HepG2 (cell line): ENCODE measurements around the gene GPRC5B. TPM values are rescaled to one million over a fixed set of nuclear protein-coding genes. Genes with fewer than 3 reads are reported as not detected.

Source experiments
- ATAC-seq: fragments of 200-7000 bp; cut with Tn5 transposase; 3 replicates; pipeline ENCODE4 v1.9.1; 2020; ENCODE audit warnings: mild to moderate bottlenecking, moderate library complexity
- BruUV-seq: library from RNA; stranded (reverse); fragments of 400-500 nt; replicated peaks from 2 replicates; lab custom pipeline; 2021; lab: Mats Ljungman, UMichigan
- CTCF ChIA-PET: fragments of 300-600 bp; formaldehyde crosslinking; extraction: SDS; loops from one replicate; lab custom pipeline; 2021; ENCODE audit warnings: low total read pairs, inconsistent platforms, low intra/inter-chr PET ratio; lab: Yijun Ruan, JAX
- POLR2A ChIA-PET: fragments of 350-600 bp; sonication (Branson Sonifier 250); formaldehyde crosslinking; loops from one replicate; lab custom pipeline; 2020; ENCODE audit warnings: antibody characterized with exemption, inconsistent platforms; lab: Yijun Ruan, JAX
- DNase-seq: peaks from one replicate; pipeline ENCODE4 v3.0.0-alpha.2; 2015; ENCODE audit warnings: low spot score
- FAIRE-seq: peaks from 3 replicates; lab custom pipeline; 2011; peaks lifted over from hg19 to GRCh38; lab: Jason Lieb, UNC
- H2AFZ ChIP-seq: one replicate; pipeline ENCODE4 v1.6.1; 2011; ENCODE audit warnings: low read length, inconsistent platforms
- H3K27ac ChIP-seq: fragments of 300-600 bp; 3 replicates; pipeline ENCODE4 v1.8.0; 2011; ENCODE audit warnings: mixed run types, mild to moderate bottlenecking, mixed read lengths, low read length, inconsistent platforms; ENCODE audit not compliant: insufficient read depth; ENCODE audit errors: extremely low read length
- H3K27me3 ChIP-seq, 2 experiments: fragments of 200-600 bp in 1 of 2; 2 replicates in 1 of 2; 3 replicates in 1 of 2; pipeline versions ENCODE4 v1.6.0 to v1.8.0; 2011; ENCODE audit warnings: low read length in 2 of 2, mild to moderate bottlenecking in 2 of 2, moderate library complexity in 2 of 2, inconsistent platforms in 1 of 2; ENCODE audit not compliant: insufficient read depth in 2 of 2, control insufficient read depth in 1 of 2
- H3K36me3 ChIP-seq, 2 experiments: fragments of 200-600 bp in 1 of 2; replicated peaks in 1 of 2; 2 replicates in 1 of 2; 3 replicates in 1 of 2; pipeline versions ENCODE4 v1.5.1 to v1.8.0; 2011; ENCODE audit warnings: low read length in 2 of 2, inconsistent platforms in 1 of 2; ENCODE audit not compliant: insufficient read depth in 2 of 2, control insufficient read depth in 1 of 2
- H3K4me1 ChIP-seq: 2 replicates; pipeline ENCODE4 v1.5.1; 2012; ENCODE audit warnings: low read length, inconsistent platforms; ENCODE audit not compliant: insufficient read depth
- H3K4me2 ChIP-seq: 2 replicates; pipeline ENCODE4 v1.6.0; 2011; ENCODE audit warnings: low read depth, low read length, inconsistent platforms
- H3K4me3 ChIP-seq, 3 experiments: fragments of 200-600 bp in 1 of 3; sonication (generic), shearing (Covaris generic) in 1 of 3; replicated peaks in 1 of 3; 2 replicates each; pipeline ENCODE4 v1.5.1; 2011 to 2016; ENCODE audit warnings: low read length in 3 of 3, inconsistent platforms in 2 of 3, low read depth in 2 of 3, mild to moderate bottlenecking in 2 of 3, control low read depth in 1 of 3, mixed read lengths in 1 of 3; ENCODE audit not compliant: insufficient read depth in 1 of 3
- H3K79me2 ChIP-seq: one replicate; pipeline ENCODE4 v1.6.1; 2011; ENCODE audit warnings: low read length, inconsistent platforms; ENCODE audit not compliant: insufficient read depth
- H3K9ac ChIP-seq: 2 replicates; pipeline ENCODE4 v1.6.0; 2011; ENCODE audit warnings: mild to moderate bottlenecking, low read depth, low read length, inconsistent platforms; ENCODE audit not compliant: insufficient read depth
- H3K9me3 ChIP-seq: 2 replicates; pipeline ENCODE4 v1.5.1; 2012; ENCODE audit warnings: mild to moderate bottlenecking, low read length
- H4K20me1 ChIP-seq: 2 replicates; pipeline ENCODE4 v1.6.0; 2011; ENCODE audit warnings: inconsistent platforms, mild to moderate bottlenecking, low read length, moderate library complexity; ENCODE audit not compliant: insufficient read depth
- ARID4A ChIP-seq: sonication (generic); formaldehyde crosslinking; IDR thresholded peaks from 2 replicates; pipeline ENCODE4 v1.5.0; 2020; ENCODE audit warnings: mild to moderate bottlenecking, missing genetic modification reagents, borderline replicate concordance
- HES4 ChIP-seq: sonication (generic); formaldehyde crosslinking; IDR thresholded peaks from 2 replicates; pipeline ENCODE4 v1.9.0; 2021; ENCODE audit warnings: mild to moderate bottlenecking, missing genetic modification reagents, borderline replicate concordance
- HIC2 ChIP-seq: sonication (generic); formaldehyde crosslinking; IDR thresholded peaks from 2 replicates; pipeline ENCODE4 v1.9.0; 2022; ENCODE audit warnings: low read depth, missing genetic modification reagents
- RBM39 ChIP-seq: fragments of 200-400 bp; formaldehyde crosslinking; IDR thresholded peaks from one replicate; pipeline ENCODE4 v1.6.1; 2018; ENCODE audit warnings: antibody characterized with exemption, mild to moderate bottlenecking, low read depth, low read length; ENCODE audit not compliant: poor library complexity, severe bottlenecking
- SNAPC4 ChIP-seq: sonication (generic); formaldehyde crosslinking; IDR thresholded peaks from 2 replicates; pipeline ENCODE4 v1.4.0; 2020; ENCODE audit warnings: mild to moderate bottlenecking, missing genetic modification reagents
- ZNF496 ChIP-seq: sonication (generic); formaldehyde crosslinking; IDR thresholded peaks from 2 replicates; pipeline ENCODE4 v1.8.1; 2023; ENCODE audit warnings: mild to moderate bottlenecking, moderate library complexity, missing genetic modification reagents; ENCODE audit not compliant: insufficient replicate concordance
- WGBS: methylation state at CpG from one replicate; pipeline ENCODE4 v1.1.6; 2017; ENCODE audit warnings: low lambda C conversion rate; 5-methylcytosine and 5-hydroxymethylcytosine counted together
- in situ Hi-C: cut with HindIII; loops from 2 replicates; pipeline ENCODE4 v1.10.0; 2017; ENCODE audit warnings: low pct_unique_long_range_greater_than_20kb; ENCODE audit not compliant: extremely low pct_ligation_motif_present
- intact Hi-C: fragments of 100-400 bp; cut with micrococcal nuclease; formaldehyde crosslinking; loops from one replicate; pipeline ENCODE4 v1.10.0; 2022; ENCODE audit not compliant: unreplicated experiment
- polyA plus RNA-seq, 8 experiments: library from polyadenylated mRNA; depleted of rRNA in 3 of 8; stranded (reverse) in 7 of 8; unstranded in 1 of 8; fragments of >200 nt; fragmentation: Illumina TruSeq in 4 of 8; extraction: Trizol in 4 of 8; gene quantifications; 2 replicates each; pipeline versions ENCODE4 v1.2.1 to v1.2.3, GENCODE V29; 2011 to 2016; ENCODE audit warnings: low read depth in 4 of 8, missing spikeins in 1 of 8, mixed read lengths in 1 of 8; ENCODE audit not compliant: insufficient read depth in 1 of 8
- total RNA-seq, 5 experiments: library from RNA; depleted of rRNA; stranded (reverse); fragments of >200 nt; fragmentation: Illumina TruSeq; extraction: Trizol; gene quantifications; 2 replicates each; pipeline ENCODE4 v1.2.3, GENCODE V29; 2016; ENCODE audit warnings: low read depth in 1 of 5

The GPRC5B gene
- total and polyA plus RNA-seq, 2 of the 13 experiments (the other 11 are each of a cell fraction or from before 2014, with no cell fraction given) = 0.46 to 0.53 TPM

- intact Hi-C loops = no loop called here
- H3K27me3 ChIP-seq = peaks cover 2 to 14% of the 10 kb centered on the region in 2 experiments; a peak in 1 of 5 replicates
Observed at GRCh38 chr16:19928432-19928831, 43.8 kb upstream of the GPRC5B start.

More at GRCh38 chr16:19928432-19928831, 43.8 kb upstream of the GPRC5B start:
- peaks cover 6% of the 10 kb centered on the region for H3K9me3 ChIP-seq
- no peak overlapping the region for H3K9ac ChIP-seq
- H3K79me2 ChIP-seq = no peaks in the 10 kb centered on the region
- DNase-seq (no peak), FAIRE-seq (no peak), ATAC-seq (no peak)
- H3K27ac ChIP-seq = no peak overlapping the region
- H3K4me3 ChIP-seq = no peak overlapping the region
- no TSS peak for BruUV-seq
- ChIA-PET POLR2A (no interaction called here), CTCF (no interaction called here)
- TF ChIP-seq SNAPC4 (CRISPR knock-in tag) = no peak
- no peak for TF ChIP-seq RBM39
- TF ChIP-seq ZNF496 (CRISPR knock-in tag) = no peak
- no peak for TF ChIP-seq HES4 (CRISPR knock-in tag)
- no peak for TF ChIP-seq ARID4A (CRISPR knock-in tag)
- no peak for TF ChIP-seq HIC2 (CRISPR knock-in tag)
- in situ Hi-C loops = no loop called here
- H3K36me3 ChIP-seq = no peaks in the 10 kb centered on the region
- no peak overlapping the region for H3K4me2 ChIP-seq
- H3K4me1 ChIP-seq = peaks cover 25% of the 10 kb centered on the region
- WGBS = 48% methylated on average over 1 of the region's 1 CpG
- H2AFZ ChIP-seq = no peak overlapping the region
- no peaks in the 10 kb centered on the region for H4K20me1 ChIP-seq
